Fibroblast of peridontal ligament (primary cell): ENCODE results near the gene H2BK1.

ENCODE experiments used
- DNase-seq: peaks from one replicate; pipeline ENCODE4 v3.0.0-alpha.2; 2010; ENCODE audit errors: extremely low read depth

Gene H2BK1

DNA sequence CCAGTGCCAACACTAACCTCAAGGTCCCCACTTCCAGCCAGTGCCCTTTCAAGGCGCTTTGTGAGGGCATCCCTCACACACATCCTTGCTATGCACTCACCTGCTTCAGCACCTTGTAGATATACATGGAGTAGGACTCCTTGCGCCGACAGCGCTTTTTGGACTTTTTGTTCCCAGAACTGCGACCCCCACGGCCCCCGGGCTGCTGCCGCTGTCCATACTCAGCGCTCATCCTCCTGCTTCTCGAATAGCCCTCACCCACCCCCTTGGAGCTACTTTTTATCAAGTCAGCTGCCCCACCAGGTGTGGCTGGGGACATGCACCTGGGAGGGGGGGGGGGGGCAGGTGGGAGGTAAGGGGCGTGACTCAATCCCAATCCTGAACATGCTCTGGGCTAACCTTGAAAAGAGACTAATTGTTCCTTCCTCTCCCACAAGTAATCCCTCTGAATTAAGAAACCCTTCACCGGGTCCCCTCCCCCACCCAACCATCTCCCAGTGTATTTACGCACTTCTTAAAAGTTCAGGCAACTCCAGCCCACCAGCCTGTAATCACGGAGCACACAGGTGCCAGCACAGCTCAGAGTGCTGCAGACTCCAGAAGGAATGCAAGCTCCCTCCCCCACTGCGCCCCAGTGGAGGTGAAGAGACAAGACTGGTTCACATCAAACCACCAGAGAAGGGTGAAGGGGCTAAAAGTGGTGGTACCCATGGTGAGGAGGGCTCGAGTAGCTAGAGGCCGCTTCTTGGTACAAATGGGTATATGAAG is at the start of gene H2BK1:
Gene H2BK1 (minus strand): TSS at position 402 of the 768 bp plus-strand sequence. CDS start 170 bp downstream, at position 232.
- DNase-seq: no peak

DNA sequence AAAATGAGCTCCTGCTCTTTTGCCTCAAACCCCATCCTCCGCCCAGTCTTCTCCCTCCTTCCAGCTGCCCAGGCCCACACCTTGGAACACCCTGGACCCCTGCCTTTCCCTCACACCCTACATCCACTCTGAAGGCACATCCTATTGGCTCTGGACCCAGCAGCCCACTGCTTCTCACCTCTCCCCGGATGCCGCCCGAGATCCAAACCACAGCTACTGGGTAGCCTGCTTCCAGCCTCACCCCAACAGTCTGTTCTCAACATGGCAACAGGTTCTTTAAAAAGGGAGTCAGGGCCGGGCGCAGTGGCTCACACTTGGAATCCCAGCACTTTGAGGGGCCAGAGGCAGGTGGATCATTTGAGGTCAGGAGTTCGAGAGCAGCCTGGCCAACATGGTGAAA is 47.7 kb upstream of the H2BK1 start:
- no peak for DNase-seq

DNA sequence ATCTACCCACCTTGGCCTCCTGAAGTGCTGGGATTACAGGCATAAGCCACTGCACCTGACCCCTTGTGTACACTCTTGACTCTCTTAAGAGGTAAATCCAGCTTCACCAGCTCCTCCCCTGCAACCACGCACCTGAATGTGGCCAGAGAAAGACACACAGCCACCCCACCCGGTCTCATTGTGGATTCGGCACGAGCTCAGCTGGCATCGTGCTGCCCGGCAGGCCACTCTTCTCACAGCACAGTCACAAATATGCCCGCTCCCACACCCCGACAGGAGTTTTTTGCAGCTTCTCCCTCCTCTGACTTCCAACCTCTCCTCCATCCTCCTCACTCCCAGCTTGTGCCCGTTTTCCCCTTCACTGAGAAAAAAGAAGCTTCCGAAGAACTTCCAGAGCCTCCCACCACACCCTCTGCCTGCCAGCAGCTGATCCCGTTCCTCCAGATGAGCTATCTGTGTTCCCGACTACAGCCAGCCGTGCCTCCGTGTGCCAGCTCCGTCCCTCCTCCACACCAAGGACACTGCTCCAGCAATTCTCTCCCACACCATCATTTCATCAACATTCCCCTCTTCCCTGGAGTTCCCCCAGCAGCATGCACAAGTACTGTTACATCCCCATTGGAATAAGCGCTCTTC is 46.2 kb upstream of the H2BK1 start:
- DNase-seq: no peak

DNA sequence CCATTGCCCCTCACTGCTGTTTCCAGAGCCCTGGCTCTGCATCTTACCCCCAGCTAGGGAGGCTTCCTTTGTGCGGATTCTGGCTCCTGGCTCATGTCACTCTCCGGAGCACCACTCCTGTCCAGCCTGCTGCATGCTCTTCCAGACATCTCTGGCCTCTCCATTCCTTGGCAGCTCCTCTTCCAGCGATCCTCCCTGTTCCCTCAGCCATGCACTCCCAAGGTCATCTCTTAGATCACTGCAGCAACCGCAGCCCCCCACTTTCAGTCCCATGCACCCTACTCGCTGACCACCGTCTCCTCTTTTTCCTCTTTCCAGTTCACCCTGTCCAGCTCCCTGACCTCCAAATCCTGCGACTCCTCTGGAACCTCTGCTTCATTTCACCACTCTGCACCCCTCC is 45.1 kb upstream of the H2BK1 start:
- DNase-seq: no peak

DNA sequence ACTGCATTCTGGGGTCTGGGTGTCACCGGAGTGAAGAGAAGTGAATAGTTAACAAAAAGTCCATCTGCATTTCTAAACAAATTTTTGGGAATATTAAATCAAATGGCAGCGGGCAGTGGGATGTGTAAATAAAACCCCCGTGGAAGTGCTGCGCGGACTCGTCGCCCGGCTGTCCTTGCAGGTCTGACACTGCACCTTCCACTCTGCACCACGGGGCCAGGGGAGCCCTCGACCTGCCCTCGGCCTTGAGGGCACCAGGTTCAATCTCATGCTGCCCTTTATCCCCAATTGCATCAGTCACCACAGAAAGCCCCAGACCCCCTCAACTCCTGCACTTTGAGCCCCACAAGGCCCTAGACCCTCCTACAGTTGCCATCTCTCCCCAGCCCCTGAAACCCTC is 44.6 kb upstream of the H2BK1 start:
- no peak for DNase-seq

DNA sequence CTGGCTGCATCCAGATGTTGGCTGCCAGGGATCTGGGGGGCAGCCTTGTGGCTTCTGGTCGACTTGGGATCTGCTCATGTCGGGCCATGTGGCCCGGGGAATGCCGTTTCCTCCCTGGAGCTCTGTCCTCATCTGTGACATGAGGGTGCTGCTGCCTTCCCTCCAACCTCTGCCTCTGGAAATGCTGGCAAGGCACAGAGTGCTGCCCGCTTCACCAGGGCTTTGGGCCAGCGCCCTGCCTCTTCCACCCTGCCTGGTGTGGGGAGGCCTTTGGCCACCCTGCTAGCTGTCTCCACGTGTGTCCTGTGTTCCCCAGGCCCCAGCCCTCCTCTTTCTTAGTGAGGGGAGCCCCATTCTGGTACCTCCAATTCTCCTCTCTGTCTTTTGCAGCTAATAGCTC is 44.0 kb upstream of the H2BK1 start:
- no peak for DNase-seq

DNA sequence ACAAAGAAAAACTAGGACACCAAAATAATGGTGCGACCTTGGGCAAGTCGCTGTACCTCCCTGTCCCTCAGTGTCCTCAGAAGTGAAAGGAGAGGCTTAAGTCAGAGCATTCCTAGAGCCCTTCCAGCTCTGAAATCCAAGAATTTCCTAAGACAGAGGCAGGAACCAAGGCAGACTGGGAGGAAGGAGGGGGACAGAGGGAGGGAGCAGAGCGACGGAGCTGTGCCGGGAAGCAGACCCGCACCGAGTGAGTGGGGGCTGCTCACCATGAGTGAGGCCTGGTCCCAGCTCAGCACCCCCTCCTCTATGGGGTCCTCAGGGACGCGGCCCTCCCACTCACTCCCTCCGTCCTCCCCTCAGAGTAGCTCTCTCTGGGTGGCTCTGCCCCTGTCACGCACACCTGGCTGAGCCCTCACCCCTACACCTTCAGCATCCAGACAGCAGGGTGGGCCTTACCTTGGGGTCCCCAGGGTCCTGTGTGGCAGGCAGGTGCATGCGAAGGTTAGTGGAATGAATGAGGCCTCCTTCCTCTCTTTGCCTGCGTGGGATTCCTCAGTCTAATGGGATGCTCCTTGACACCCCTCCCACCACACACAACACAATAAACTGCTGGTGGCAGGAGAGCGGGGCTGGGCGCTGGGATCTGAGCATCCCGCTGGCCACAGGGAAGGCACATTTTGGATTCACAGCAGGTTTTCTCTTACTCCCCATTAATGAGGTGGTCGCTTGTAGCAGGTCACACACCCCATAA is 42.8 kb upstream of the H2BK1 start:
- peak; percentile 36 for DNase-seq

DNA sequence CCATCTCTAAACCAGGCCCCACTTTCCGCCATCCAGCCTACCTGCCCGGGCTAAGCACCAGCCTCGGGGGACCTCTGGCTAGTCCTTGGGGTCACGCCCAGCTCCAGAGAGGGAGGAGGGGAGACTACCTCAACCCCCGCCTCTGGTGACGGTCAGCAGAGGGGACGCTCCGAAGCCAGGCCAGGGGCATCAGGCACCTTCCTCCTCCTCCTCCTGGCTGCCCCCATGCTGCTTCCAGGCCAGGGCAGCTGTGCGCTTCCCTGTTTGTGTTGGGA is 42.2 kb upstream of the H2BK1 start:
- DNase-seq: no peak

DNA sequence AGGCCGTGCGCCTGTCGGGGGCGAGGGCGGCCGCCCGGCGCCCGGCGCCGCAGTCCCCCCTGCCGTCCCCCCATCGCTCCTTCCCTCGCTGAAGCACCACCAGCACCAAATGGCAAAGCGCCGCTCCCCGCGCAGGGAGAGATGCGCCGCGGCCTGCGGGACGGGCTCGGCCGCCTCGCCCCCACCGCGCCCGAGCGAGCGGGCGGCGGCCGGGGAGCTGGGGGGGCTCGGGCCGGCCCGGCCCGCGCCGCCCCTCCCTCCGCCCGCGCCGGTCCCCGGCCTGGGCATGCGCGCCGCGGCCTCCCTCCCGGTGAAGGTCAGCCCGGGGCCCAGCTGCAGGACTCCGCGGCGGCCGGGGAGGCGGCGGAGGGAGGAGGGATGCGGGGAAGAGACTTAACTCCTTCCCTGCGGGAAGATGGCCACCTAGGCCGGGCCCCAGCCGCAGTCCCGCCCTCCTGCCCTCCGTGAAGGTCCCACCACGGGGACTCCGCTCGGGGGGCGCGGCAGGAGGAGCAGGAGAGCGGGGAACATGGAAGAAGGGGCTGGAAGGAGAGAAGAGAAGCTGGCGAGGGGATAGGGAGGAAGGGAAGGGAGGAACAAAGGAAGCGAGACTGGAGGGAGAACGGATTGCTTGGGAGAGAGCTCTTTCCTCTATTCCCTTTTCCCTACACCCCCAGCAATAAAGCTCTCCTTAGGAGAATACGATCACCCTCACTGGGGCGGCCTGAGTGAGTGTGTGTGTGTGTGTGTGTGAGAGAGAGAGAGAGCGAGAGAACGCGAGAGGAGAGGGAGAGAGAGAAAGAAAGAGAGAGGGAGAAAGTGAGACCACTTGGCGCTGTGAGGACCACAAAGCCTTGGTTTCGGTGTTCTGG is 41.6 kb upstream of the H2BK1 start:
- peak; percentile 67 for DNase-seq

DNA sequence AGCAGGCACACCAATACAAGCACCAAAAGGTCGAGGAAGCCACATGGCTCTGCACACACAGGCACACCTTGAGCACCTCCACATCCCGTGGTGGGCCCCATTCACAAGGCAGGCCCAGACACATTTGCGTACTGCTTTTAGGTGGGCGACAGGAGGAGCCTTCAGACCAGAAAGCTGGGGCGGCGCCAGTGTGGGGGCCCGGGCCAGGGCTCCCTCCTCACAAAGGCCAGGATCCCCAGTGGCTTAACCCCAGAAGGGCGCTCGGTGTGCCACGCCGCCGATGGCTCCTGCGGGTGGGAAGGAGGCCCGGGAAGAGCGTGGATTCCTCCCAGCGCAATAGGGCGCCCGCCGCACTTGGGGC is 41.0 kb upstream of the H2BK1 start:
- DNase-seq: no peak

DNA sequence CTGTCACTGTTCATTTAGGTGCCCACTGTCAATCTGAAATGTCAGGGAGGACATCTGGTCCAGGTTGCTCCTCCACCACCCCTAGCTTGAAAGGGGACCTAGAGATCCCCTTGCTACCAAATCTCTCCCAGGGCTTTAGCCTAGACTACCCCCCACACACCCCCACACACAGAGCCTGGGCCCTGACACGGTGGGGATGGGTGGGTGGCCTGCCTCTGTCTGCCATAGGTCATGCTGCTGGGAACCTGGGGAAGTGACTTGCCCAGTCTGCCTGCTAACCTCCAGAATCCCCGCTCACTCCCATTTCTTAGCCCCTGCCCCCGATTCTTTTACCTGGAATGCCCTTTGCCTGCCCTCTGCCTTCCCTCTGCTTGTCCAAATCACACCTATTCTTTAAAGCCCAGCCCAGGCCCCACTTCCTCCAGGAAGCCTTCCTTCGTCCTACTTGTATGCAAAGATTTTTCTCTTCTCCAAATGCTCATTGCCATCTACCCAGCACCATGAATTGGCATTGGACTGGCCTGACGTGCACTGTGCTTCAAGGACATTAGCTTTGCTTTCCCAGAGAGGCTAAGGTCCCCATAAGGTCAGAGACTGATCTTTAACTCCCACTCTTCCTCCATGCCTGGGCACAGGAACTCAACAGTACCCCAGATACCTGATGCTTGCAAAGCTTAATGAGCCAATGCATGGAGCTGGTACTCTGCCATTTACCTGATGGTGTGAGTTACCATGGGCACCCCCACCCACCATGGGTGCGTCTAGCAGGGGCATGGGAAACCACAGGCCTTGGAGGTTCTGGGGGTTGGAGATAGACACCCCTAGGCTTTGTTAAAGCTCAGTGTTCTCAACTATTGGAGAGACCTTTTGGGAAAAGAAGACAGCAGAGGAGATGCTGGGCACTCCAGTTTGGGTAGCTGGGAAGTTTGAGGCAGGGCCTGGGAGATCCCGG is 40.2 kb upstream of the H2BK1 start:
- DNase-seq: no peak

DNA sequence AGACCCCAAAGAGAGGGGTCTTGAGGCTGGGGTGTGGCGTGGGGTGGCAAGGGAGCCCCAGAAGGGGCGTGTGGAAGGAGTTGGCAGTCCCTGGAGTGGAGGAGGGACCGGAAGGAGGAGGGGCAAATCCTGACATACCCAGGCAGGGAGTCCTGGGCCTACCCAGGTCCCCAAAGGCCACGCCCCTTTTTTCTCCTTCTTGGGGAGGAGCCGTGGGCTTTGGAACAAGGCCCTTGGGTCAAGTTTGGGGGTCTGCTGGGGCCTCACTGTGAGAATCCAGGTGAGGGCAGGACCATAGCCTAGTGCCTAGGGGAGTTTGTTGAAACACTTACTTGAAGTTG is 39.4 kb upstream of the H2BK1 start:
- peak; percentile 36 for DNase-seq

DNA sequence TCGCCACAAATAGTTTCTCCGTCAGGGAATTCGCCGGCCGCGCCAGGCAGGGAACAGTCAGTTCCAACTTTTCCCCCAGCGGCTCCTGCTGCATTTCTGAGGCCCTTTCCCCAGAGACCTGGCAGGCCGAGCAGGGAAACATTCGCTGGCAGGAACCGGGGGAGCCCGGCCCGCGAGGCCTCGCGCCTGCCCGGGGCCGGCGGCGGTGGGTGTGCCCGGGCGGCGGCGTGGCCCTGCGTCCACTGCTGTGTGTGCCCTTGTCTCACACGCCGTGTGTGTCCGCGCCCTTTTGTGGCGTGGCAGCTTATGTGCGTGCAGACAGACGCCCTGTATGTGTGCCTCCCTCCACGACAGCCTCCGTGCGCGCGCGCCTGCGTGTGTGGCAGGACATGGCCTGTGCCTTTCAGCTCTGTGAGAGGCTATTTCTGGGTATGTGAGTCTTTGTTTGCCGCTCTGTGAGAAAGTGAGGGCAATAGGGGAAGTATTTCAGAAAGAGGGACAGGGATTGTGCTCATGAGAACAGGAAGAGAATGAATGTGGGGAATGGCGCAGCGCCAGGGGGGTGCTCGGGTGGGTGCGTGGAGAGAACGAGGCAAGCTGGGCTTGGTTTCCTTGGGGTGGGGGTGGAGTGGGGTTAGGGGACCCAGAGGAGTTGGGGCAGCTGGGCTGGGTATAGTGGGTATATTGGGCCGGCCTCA is 38.9 kb upstream of the H2BK1 start:
- peak; percentile 50 for DNase-seq

DNA sequence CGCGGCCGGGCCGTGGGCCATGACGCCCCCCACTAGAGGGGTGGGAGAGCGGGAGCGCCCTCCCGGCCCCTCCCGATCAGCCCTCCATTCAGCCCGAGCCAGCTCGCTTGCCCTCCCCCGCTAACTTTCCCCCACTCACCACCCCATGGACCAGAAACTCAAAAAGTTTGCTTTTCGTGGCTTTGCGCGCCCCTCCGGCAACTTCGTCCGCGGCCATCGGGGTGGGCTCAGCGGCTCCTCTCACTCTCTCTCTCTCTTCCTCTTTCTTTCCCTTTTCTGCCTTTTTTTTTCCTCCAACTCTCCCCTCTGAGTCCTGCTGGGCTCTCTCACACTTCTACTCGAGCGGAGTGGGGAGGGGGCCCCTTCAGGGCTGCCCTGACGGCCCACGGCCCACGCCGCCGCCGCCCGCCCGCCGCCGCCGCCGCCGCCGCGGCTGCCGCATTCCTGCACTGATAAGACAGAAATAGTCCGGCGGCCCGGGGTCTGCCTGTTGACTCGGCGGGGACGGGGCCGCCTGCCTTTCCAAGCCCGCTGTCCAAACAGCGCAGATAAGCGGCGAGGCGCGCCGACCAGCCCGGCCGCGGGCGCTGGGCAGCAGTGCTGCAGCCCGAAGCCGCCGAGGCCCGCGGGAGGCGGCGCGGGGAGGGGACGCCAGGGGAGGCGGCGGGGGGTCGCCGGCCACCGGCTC is 38.2 kb upstream of the H2BK1 start, which contains the start of gene SMARCD3:
Gene SMARCD3 (minus strand): TSS at position 349 of the 688 bp plus-strand sequence. CDS start 132 bp downstream, at position 217.
- peak; percentile 51 for DNase-seq

DNA sequence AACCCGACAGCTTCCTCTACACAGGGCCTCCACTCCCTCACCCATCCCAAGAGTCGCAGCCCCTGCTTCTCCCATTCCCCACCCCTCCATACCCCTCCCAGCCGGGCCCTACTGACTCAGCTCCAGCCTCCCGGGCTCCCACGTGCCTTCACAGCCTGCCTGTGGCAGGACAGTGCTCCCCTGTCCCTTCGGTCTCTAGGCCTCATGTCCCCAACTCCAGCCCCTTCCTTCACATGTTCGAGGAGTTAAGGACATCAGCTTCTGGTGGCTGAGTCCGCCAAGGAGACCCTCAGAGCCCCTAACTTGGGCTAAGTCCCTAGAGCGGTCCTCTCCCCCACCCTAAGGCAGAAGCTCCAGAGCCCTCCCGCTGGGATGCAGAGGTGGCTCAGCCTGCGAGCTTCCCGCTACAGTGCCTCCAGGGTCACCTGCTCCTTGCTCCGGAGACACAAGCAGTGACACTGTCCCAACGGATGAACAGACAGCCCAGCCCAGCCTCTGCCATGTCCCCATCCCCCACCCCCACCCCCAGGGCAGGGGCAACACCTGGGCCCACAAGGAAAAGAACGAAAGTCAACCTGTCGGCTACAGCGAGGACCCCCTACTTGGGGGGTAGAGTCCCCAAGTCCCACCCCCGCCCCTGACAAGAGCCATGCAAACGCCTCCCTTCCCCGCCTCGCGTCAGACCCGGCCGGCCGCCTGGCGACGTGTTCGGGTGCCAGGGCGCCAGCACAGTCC is 37.5 kb upstream of the H2BK1 start:
- peak; percentile 19 for DNase-seq

DNA sequence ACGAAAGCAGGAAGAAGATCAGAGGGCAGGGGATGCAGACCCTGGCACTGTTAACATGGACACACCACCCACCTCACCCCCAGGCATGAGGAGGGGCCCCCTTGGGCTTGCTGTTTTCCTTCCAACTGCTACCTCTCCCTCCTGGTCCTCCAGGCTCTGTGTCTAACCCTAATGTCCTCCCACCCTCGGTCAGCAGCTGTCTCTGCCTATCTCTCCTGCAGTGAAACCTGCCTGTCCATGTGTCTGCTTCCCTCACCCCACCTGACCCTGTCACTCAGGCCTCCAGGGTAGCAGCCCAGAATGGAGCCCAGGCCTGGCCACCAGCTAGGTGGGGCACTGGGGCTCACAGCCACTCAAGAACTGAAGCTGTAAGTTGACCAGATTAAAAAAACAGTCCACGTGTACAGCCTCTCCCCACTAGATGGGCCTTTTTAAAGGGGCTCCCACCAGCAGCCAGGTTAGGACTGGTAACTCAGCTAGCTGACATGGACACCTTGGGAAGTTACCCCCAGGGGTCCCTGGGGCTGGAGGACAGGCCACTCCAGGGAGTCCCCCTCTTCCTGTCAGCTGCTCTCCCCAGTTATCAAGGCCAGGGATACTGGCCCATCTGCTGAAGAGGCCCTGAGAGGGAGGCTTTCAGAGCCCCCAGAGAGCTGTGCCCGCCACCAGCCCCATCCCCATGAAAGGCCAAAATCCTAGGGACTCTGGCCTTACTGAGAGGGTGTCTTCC is 36.7 kb upstream of the H2BK1 start:
- DNase-seq: no peak

DNA sequence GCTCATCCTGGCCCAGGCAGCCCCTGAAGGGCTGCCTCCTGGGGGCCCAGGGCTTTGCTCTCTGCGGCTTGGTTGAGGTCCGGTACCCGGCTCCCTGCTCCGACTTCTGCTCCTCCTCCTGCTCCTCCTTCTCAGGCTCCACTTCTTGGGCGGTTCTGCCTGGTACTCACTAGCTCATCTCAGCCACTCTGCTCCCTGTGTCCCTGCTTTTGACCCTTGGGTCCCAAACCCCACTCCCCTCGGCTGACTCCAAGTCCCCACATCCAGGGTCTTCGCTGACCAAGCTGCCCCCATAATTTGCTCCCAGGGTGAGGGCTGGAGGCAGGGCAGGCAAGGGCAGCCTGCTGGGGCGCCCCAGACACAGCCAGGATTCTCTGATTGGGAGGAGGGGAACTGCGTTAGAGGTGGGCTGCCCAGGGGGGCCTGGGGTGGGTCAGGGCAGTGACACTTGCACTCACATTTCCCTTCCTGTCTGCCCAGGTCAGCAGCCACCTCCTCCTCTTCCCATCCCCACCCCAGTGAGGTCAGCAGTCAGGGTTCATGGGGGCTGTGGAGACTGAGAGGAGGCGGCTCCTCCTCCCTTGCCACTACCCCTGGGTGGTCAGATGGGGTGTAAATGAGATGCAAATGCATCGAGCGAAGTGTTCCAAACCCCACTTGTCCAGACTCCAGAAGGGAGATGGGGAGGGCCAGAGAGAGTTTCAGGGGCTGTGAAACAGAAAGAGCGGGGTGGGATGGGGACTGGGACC is 36.0 kb upstream of the H2BK1 start:
- no peak for DNase-seq
